HUES48 (cell line): ENCODE measurements around the gene TMEM150B.

Experiments used
- H3K27ac ChIP-seq: one replicate; pipeline ENCODE4 v1.7.0; 2013; ENCODE audit warnings: low read depth, low read length, inconsistent platforms
- H3K27me3 ChIP-seq: 2 replicates; pipeline ENCODE4 v1.6.1; 2013; ENCODE audit warnings: mild to moderate bottlenecking, low read length; ENCODE audit not compliant: control insufficient read depth, insufficient read depth
- H3K36me3 ChIP-seq: 2 replicates; pipeline ENCODE4 v1.6.1; 2013; ENCODE audit warnings: low read length; ENCODE audit not compliant: control insufficient read depth, insufficient read depth
- H3K4me1 ChIP-seq: 2 replicates; pipeline ENCODE4 v1.6.1; 2013; ENCODE audit warnings: mild to moderate bottlenecking, low read length; ENCODE audit not compliant: control insufficient read depth, insufficient read depth
- H3K4me3 ChIP-seq: 2 replicates; pipeline ENCODE4 v1.5.1; 2013; ENCODE audit warnings: mild to moderate bottlenecking, low read depth, low read length
- H3K9ac ChIP-seq: 2 replicates; pipeline ENCODE4 v1.6.1; 2013; ENCODE audit warnings: mild to moderate bottlenecking, low read depth, low read length, moderate library complexity
- H3K9me3 ChIP-seq: 2 replicates; pipeline ENCODE4 v1.6.1; 2013; ENCODE audit warnings: low read length; ENCODE audit not compliant: control insufficient read depth, insufficient read depth

TMEM150B gene

GRCh38 chr19:55311797-55312196 is 13.3 kb downstream of the TMEM150B start:
- Histone ChIP-seq H3K36me3 (peaks cover 41% of the 10 kb centered on the region), H3K27ac (no peak overlapping the region), H3K27me3 (no peaks in the 10 kb centered on the region), H3K9ac (no peak overlapping the region), H3K4me1 (no peaks in the 10 kb centered on the region), H3K9me3 (no peaks in the 10 kb centered on the region), H3K4me3 (no peak overlapping the region)

GRCh38 chr19:55311397-55311796 is 13.7 kb downstream of the TMEM150B start:
- H3K36me3 ChIP-seq: peaks cover 45% of the 10 kb centered on the region
- no peaks in the 10 kb centered on the region for H3K27me3 ChIP-seq
- no peaks in the 10 kb centered on the region for H3K9me3 ChIP-seq
- no peak overlapping the region for H3K4me3 ChIP-seq
- no peaks in the 10 kb centered on the region for H3K4me1 ChIP-seq
- H3K9ac ChIP-seq: no peak overlapping the region
- no peak overlapping the region for H3K27ac ChIP-seq

- H3K9me3 ChIP-seq: no peaks in the 10 kb centered on the region
- no peaks in the 10 kb centered on the region for H3K4me1 ChIP-seq
- H3K36me3 ChIP-seq: peaks cover 54% of the 10 kb centered on the region
- no peaks in the 10 kb centered on the region for H3K27me3 ChIP-seq
- H3K4me3 ChIP-seq: no peak overlapping the region
- no peak overlapping the region for H3K27ac ChIP-seq
- H3K9ac ChIP-seq: no peak overlapping the region
These were observed 14.6 kb downstream of the TMEM150B start for GRCh38 chr19:55310498-55310897.

- Histone ChIP-seq H3K27ac (no peak overlapping the region), H3K9me3 (no peaks in the 10 kb centered on the region), H3K4me3 (no peak overlapping the region), H3K4me1 (no peaks in the 10 kb centered on the region), H3K36me3 (peaks cover 62% of the 10 kb centered on the region), H3K9ac (no peak overlapping the region), H3K27me3 (no peaks in the 10 kb centered on the region)
These were observed 15.7 kb downstream of the TMEM150B start for GRCh38 chr19:55309448-55309847.

- H3K27ac ChIP-seq: no peak overlapping the region
- no peaks in the 10 kb centered on the region for H3K9me3 ChIP-seq
- H3K36me3 ChIP-seq: peaks cover 72% of the 10 kb centered on the region
- H3K4me1 ChIP-seq: no peaks in the 10 kb centered on the region
- H3K27me3 ChIP-seq: no peaks in the 10 kb centered on the region
- H3K4me3 ChIP-seq: no peak overlapping the region
- no peak overlapping the region for H3K9ac ChIP-seq
These were observed 16.9 kb downstream of the TMEM150B start for GRCh38 chr19:55308281-55308680.

GRCh38 chr19:55306712-55307111 is 18.4 kb downstream of the TMEM150B start:
- Histone ChIP-seq H3K36me3 (peaks cover 74% of the 10 kb centered on the region), H3K27me3 (no peaks in the 10 kb centered on the region), H3K4me3 (no peak overlapping the region), H3K27ac (no peak overlapping the region), H3K4me1 (peaks cover 2% of the 10 kb centered on the region; the same call in 1 of the 2 replicates), H3K9me3 (no peaks in the 10 kb centered on the region), H3K9ac (no peak overlapping the region)

GRCh38 chr19:55305983-55306562 is 19.1 kb downstream of the TMEM150B start:
- H3K4me1 ChIP-seq: peaks cover 6% of the 10 kb centered on the region; the same call in 1 of the 2 replicates
- no peak overlapping the region for H3K27ac ChIP-seq

GRCh38 chr19:55305491-55305890 is 19.6 kb downstream of the TMEM150B start:
- Histone ChIP-seq H3K27me3 (no peaks in the 10 kb centered on the region), H3K27ac (no peak overlapping the region), H3K4me3 (no peak overlapping the region), H3K9me3 (no peaks in the 10 kb centered on the region), H3K9ac (no peak overlapping the region), H3K4me1 (peaks cover 6% of the 10 kb centered on the region; the same call in 1 of the 2 replicates), H3K36me3 (peaks cover 71% of the 10 kb centered on the region)

More at GRCh38 chr19:55305983-55306562, 19.1 kb downstream of the TMEM150B start:
- no peaks in the 10 kb centered on the region for H3K9me3 ChIP-seq
- peaks cover 74% of the 10 kb centered on the region for H3K36me3 ChIP-seq
- H3K4me3 ChIP-seq: no peak overlapping the region
- H3K9ac ChIP-seq: no peak overlapping the region
- no peaks in the 10 kb centered on the region for H3K27me3 ChIP-seq

GRCh38 chr19:55304980-55305379 is 20.2 kb downstream of the TMEM150B start:
- Histone ChIP-seq H3K9ac (no peak overlapping the region), H3K4me3 (no peak overlapping the region), H3K4me1 (peaks cover 6% of the 10 kb centered on the region; the same call in 1 of the 2 replicates), H3K9me3 (no peaks in the 10 kb centered on the region), H3K27ac (no peak overlapping the region), H3K36me3 (peaks cover 68% of the 10 kb centered on the region), H3K27me3 (no peaks in the 10 kb centered on the region)

GRCh38 chr19:55304279-55304978 is 20.7 kb downstream of the TMEM150B start:
- no peak overlapping the region for H3K9ac ChIP-seq
- no peaks in the 10 kb centered on the region for H3K27me3 ChIP-seq
- peaks cover 6% of the 10 kb centered on the region; the same call in 1 of the 2 replicates for H3K4me1 ChIP-seq
- no peak overlapping the region for H3K4me3 ChIP-seq
- H3K36me3 ChIP-seq: peaks cover 67% of the 10 kb centered on the region
- H3K9me3 ChIP-seq: no peaks in the 10 kb centered on the region
- H3K27ac ChIP-seq: no peak overlapping the region

- Histone ChIP-seq H3K4me1 (peaks cover 6% of the 10 kb centered on the region; the same call in 1 of the 2 replicates), H3K27ac (no peak overlapping the region), H3K9ac (no peak overlapping the region), H3K36me3 (peaks cover 65% of the 10 kb centered on the region), H3K4me3 (no peak overlapping the region), H3K9me3 (no peaks in the 10 kb centered on the region), H3K27me3 (no peaks in the 10 kb centered on the region)
These were observed 21.7 kb downstream of the TMEM150B start for GRCh38 chr19:55303477-55303876.
